Stomach (tissue), 9 donors: ENCODE measurements around the gene HIF1A. TPM values are rescaled to one million over a fixed set of nuclear protein-coding genes. Genes with fewer than 3 reads are reported as not detected.
A peak's percentile ranks its signal among the peaks of the same experiment; 100 is the strongest.

Source experiments
- DNase-seq, 2 donors: peaks; one replicate each; pipeline versions ENCODE4 v3.0.0 to v3.0.0-alpha.2; 2013 to 2019
- H3K27ac ChIP-seq, 5 donors: fragments of 200-600 bp in 4 of 5; sonication (generic) in 4 of 5; one replicate each; pipeline ENCODE4 v1.5.1; 2013 to 2019; ENCODE audit warnings: mild to moderate bottlenecking in 1 of 5, moderate library complexity in 1 of 5
- H3K27me3 ChIP-seq, 3 donors: fragments of 200-600 bp; sonication (generic); one replicate each; pipeline ENCODE4 v1.5.1; 2017 to 2019; ENCODE audit warnings: mixed run types in 1 of 3
- H3K36me3 ChIP-seq, 4 donors: fragments of 200-600 bp; sonication (generic); 1 replicate in 3 of 4; 2 replicates in 1 of 4; pipeline ENCODE4 v1.5.1; 2016 to 2019
- H3K4me1 ChIP-seq, 4 donors: fragments of 200-600 bp; sonication (generic); one replicate each; pipeline ENCODE4 v1.5.1; 2016 to 2019
- H3K4me3 ChIP-seq, 4 donors: fragments of 200-600 bp; sonication (generic) in 3 of 4; one replicate each; pipeline ENCODE4 v1.5.1; 2016 to 2019; ENCODE audit warnings: mild to moderate bottlenecking in 1 of 4
- H3K9me3 ChIP-seq, 4 donors: fragments of 200-600 bp; sonication (generic); one replicate each; pipeline ENCODE4 v1.5.1; 2016 to 2019
- CTCF ChIP-seq, 7 experiments: fragments of 450-650 bp in 4 of 7; fragments of 200-600 bp in 3 of 7; sonication (generic) in 3 of 7; IDR thresholded peaks; one replicate each; pipeline ENCODE4 v1.5.1; 2016 to 2019; ENCODE audit warnings: antibody characterized with exemption in 7 of 7, control low read depth in 2 of 7, mild to moderate bottlenecking in 1 of 7
- EP300 ChIP-seq: sonication (generic); formaldehyde crosslinking; IDR thresholded peaks from one replicate; pipeline ENCODE4 v1.6.1; 2017; ENCODE audit warnings: antibody characterized with exemption
- POLR2A ChIP-seq, 4 donors: fragments of 450-650 bp; IDR thresholded peaks; one replicate each; pipeline ENCODE4 v1.6.1; 2016; ENCODE audit warnings: antibody characterized with exemption in 4 of 4, control low read depth in 2 of 4, mild to moderate bottlenecking in 1 of 4, moderate library complexity in 1 of 4
- POLR2AphosphoS5 ChIP-seq, 3 donors: sonication (generic); formaldehyde crosslinking; IDR thresholded peaks; one replicate each; pipeline ENCODE4 v1.6.1; 2016; ENCODE audit warnings: antibody characterized with exemption in 3 of 3
- WGBS, 5 donors: extraction: QIAGEN DNeasy Blood & Tissue Kit in 3 of 5; methylation state at CpG; one replicate each; pipeline versions ENCODE4 v1.1.5 to v1.1.7; 2013 to 2018; 5-methylcytosine and 5-hydroxymethylcytosine counted together
- intact Hi-C: fragments of 100-400 bp; cut with DNase I; formaldehyde crosslinking; loops from one replicate; pipeline ENCODE4 v1.15.1; 2023; ENCODE audit warnings: low total_unique reads
- polyA plus RNA-seq, 3 donors: library from polyadenylated mRNA; stranded (reverse); fragments of 200-250 nt; gene quantifications; one replicate each; pipeline ENCODE4 v1.2.3, GENCODE V29; 2013
- total RNA-seq, 5 donors: library from RNA; depleted of rRNA; stranded (reverse); fragments of >200 nt; gene quantifications; one replicate each; pipeline versions ENCODE4 v1.1.0 to v1.2.3, GENCODE V29; 2014 to 2016
- donor health status: healthy with polysubstance abuse.
- donor health status: Bipolar disorder and iron deficiency.
- donor health status: healthy.

The HIF1A gene
- total and polyA plus RNA-seq, 8 donors = 26.4 to 192 (median 77.8) TPM

- TF ChIP-seq EP300 (no peak), POLR2A (IDR thresholded peaks at IDR 0.05) (no peak), POLR2AphosphoS5 (IDR thresholded peaks at IDR 0.05) (no peak), CTCF (IDR thresholded peaks at IDR 0.05) (no peak)
- intact Hi-C loops = no loop called here
- Histone ChIP-seq H3K4me1 (peaks cover 9 to 73% (median 41%) of the 10 kb centered on the region in 4 donors), H3K9me3 (no peaks in the 10 kb centered on the region), H3K36me3 (no peaks in the 10 kb centered on the region), H3K4me3 (peak overlapping the region in 2 of 4 donors; percentile 81 to 83), H3K27me3 (no peaks in the 10 kb centered on the region), H3K27ac (peak overlapping the region in 2 of 5 donors; percentile 93 to 99)
- WGBS, 5 donors = 45 to 56% (median 54%) methylated on average over 6 of the region's 6 CpGs
- DNase-seq = no peak
Observed at GRCh38 chr14:61699027-61699426, 3.7 kb downstream of the HIF1A start.

GRCh38 chr14:61700104-61700886 lies 5.0 kb downstream of the HIF1A start:
- H3K4me1 ChIP-seq = peaks cover 5 to 80% (median 45%) of the 10 kb centered on the region in 4 donors

GRCh38 chr14:61701946-61702345 lies 6.6 kb downstream of the HIF1A start:
- TF ChIP-seq POLR2A (IDR thresholded peaks at IDR 0.05) (no peak), POLR2AphosphoS5 (IDR thresholded peaks at IDR 0.05) (no peak), EP300 (no peak), CTCF (IDR thresholded peaks at IDR 0.05) (no peak)
- Histone ChIP-seq H3K36me3 (no peaks in the 10 kb centered on the region), H3K4me1 (peaks cover 10 to 96% (median 50%) of the 10 kb centered on the region in 4 donors), H3K4me3 (no peak overlapping the region), H3K27ac (no peak overlapping the region), H3K9me3 (no peaks in the 10 kb centered on the region), H3K27me3 (no peaks in the 10 kb centered on the region)
- intact Hi-C loops = no loop called here
- WGBS, 5 donors = 74 to 83% (median 78%) methylated on average over 7 of the region's 7 CpGs
- no peak for DNase-seq

More at GRCh38 chr14:61700104-61700886, 5.0 kb downstream of the HIF1A start:
- Histone ChIP-seq H3K9me3 (no peaks in the 10 kb centered on the region), H3K36me3 (no peaks in the 10 kb centered on the region), H3K27ac (no peak overlapping the region), H3K27me3 (no peaks in the 10 kb centered on the region), H3K4me3 (peak overlapping the region in 1 of 4 donors; percentile 83)
- TF ChIP-seq POLR2AphosphoS5 (IDR thresholded peaks at IDR 0.05) (no peak), POLR2A (IDR thresholded peaks at IDR 0.05) (no peak), CTCF (IDR thresholded peaks at IDR 0.05) (no peak), EP300 (no peak)
- no peak for DNase-seq
- intact Hi-C loops = no loop called here
- WGBS, 5 donors = 77 to 85% (median 81%) methylated on average over 2 of the region's 2 CpGs

- Histone ChIP-seq H3K27ac (no peak overlapping the region), H3K9me3 (no peaks in the 10 kb centered on the region), H3K27me3 (no peaks in the 10 kb centered on the region), H3K4me1 (peaks cover 10 to 84% (median 42%) of the 10 kb centered on the region in 4 donors), H3K4me3 (no peak overlapping the region), H3K36me3 (no peaks in the 10 kb centered on the region)
- TF ChIP-seq POLR2A (IDR thresholded peaks at IDR 0.05) (no peak), POLR2AphosphoS5 (IDR thresholded peaks at IDR 0.05) (no peak), CTCF (IDR thresholded peaks at IDR 0.05) (no peak), EP300 (no peak)
- no peak for DNase-seq
- intact Hi-C loops = no loop called here
- 38 to 48% (median 39%) methylated on average over 3 of the region's 3 CpGs for WGBS, 5 donors
Observed at GRCh38 chr14:61703342-61704129, 8.2 kb downstream of the HIF1A start.
